HG02870 (cell line): ENCODE results near the gene HAUS3.
"Not testable (repeated sequence)": the region's sequence is repeated elsewhere in the genome, so short reads cannot be mapped to it uniquely, and the experiment has no call there.

Experiments
- ATAC-seq: cut with Tn5 transposase; IDR thresholded peaks from one replicate; pipeline ENCODE4 v1.9.1; 2021; ENCODE audit warnings: mild to moderate bottlenecking, moderate library complexity; ENCODE audit not compliant: unreplicated experiment

The HAUS3 gene

DNA sequence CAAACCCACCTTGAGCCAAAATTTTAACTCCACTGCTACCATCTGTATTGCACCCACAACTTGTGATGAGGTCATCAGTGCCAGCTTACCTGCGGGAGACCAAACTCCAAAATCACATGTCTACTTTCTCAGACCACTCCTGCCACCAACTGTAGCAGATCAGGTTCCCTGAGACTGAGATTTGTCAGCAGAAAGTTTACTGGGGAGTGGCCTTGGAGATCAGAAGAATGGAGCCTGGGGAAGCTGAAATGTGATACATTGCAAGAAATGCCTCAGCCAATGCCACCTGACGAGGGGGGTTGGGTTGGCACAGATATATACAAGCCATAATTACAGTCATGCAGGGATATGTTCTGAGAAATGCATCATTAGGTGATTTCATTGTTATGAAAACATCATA, 19.1 kb downstream of the HAUS3 start:
- no peak for ATAC-seq

- ATAC-seq: not testable (repeated sequence)
Observed at GRCh38 chr4:2221378-2221777, 20.5 kb downstream of the HAUS3 start.

DNA sequence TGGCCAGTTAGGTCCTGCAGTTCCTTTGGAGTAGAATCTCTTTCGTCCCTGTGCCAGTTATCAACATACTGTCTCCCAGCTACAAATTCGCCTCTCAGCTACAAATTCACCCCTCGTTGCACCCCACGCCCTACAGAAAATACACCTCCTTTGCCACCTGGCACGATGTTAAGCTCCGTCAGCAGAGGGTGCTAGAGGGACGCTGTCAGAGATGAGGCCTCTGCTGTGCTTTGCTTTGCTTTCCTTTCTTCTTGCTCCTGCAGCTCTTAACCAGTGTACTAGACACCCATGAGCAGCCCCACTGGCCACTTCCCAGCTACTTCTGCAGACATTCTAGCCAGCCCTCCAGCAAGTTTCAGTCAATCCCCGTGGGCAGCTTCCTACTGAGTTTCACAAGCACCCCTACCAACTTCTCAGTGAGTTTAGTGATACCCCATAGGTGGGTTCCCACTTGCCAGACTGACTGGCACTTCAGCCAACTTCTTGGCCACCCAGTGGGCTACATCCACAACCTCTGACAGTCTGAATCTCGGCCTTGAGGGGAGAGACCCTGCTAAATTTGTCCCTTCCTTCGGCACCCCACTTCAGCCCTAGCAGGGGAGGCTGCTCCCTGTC, 21.8 kb downstream of the HAUS3 start:
- ATAC-seq: no peak

- no peak for ATAC-seq
Observed at GRCh38 chr4:2219233-2219760, 22.6 kb downstream of the HAUS3 start.

DNA sequence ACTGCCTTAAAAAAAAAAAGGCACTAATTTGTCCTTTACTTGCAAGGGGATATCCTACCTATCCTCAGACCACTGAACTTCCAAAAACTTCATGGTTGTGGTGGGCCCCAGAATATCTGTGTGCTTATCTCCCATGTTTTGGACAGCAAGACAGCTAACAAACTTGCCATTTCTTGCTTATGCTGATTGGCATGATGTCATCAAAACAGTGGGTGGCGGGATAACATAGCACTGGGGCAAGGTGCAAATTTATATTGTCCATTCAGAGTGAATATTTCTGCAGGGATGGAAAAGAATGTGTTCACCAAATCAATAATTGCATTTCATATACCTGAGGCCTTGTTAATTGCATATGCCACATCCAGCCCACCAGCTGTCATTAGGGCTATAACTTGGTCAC, 23.5 kb downstream of the HAUS3 start:
- ATAC-seq: no peak

DNA sequence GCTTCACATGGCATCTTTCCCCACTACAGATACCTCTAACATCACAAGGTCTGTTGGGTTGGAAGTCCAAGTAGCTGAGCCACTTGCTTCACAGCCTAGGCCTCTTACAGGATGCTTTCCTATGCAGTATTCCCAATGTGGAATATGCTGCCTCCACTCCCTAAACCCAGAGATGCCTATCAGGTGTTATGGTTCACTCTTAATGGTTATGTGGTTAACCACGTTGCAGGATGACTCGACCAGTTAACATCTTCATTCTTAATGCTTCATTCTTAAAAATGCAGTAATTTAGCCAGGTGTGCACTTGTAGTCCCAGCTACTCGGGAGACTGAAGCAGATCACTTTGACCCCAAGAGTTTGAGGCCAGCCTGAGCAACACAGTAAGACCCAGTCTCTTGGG, 24.2 kb downstream of the HAUS3 start:
- ATAC-seq: no peak

GRCh38 chr4:2212831-2213230, 29.1 kb downstream of the HAUS3 start:
- ATAC-seq: no peak

DNA sequence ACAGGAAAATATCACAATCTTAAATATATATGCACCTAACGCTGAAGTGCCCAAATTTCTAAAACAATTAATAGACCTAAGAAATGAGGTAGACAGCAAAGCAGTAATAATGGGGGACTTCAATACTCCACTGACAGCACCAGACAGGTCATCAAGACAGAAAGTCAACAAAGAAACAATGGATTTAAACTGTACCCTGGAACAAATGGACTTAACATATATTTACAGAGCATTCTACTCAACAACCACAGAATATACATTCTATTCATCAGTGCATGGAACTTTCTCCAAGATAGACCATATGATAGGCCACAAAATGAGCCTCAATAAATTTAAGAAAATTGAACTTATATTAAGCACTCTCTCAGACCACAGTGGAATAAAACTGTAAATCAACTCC, 39.1 kb downstream of the HAUS3 start:
- ATAC-seq: not testable (repeated sequence)

DNA sequence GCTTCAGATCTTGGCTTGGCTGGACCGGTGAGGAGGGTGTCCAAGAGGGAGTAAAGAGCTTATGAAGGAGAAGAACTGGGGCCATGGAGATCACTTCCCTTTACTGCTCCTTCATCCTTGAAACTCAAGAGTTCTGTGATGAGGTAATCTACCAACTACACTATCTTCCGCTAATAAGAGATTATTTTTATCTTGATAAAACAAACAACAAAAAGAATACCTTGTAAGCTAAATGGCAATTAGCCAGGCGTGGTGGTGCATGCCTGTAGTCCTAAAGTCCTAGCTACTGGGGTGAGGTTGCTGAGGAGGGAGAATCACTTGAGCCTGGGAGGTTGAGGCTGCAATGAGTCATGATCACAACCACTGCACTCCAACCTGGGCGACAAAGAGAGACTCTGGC, 47.4 kb downstream of the HAUS3 start:
- ATAC-seq: no peak

DNA sequence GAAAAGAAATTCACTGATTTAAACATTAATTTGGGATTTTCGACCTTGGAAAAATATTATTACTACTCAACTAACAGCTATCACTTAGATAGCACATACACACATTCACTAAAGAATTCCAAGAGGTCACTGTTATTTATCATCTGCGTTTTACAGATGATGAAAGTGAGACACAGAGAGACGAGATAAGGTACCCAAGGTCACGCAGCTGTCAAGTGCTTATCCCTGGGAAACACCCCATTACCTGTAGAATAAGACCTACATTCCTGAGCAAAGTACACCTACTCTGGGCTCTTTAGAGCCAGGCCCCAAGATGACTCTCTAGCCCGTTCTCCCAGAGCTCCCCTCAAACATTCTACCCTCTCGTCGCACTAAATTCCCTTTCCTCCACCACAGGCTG, 48.6 kb downstream of the HAUS3 start:
- no peak for ATAC-seq

DNA sequence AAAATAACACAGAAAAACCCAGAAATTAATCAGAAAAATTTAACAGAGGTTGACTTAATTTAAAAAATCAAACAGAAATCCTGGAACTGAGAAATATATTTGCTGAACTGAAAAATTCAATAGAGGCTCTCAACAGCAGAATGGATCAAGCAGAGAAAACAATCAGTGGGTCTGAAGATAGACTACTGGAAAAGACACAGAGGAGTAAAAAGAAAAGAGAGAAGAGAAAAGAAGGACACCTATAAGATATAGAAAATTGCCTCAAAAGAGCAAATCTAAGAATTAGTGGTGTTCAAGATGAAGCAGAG, 55.1 kb downstream of the HAUS3 start:
- no peak for ATAC-seq

- no peak for ATAC-seq
Observed at GRCh38 chr4:2186133-2186864, 55.6 kb downstream of the HAUS3 start.

- no peak for ATAC-seq
Observed at GRCh38 chr4:2183394-2183793, 58.5 kb downstream of the HAUS3 start.

DNA sequence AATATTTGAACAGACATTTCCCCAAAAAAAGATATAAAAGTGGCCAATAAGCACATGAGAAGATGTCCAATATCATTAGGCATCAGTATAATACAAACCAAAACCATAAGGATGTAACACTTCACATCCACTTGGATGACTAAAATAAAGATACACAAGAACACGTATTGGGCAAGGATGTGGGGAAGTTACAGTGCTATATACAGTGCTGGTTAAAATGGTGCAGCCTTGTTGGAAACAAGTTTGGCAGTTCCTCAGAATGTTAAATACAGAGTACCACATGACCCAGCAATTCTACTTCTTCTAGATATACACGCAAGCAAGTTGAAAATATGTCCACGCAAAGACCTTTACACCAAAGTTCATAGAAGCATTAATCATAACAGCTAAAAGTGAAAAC, 58.9 kb downstream of the HAUS3 start:
- no peak for ATAC-seq

GRCh38 chr4:2180410-2180809, 61.5 kb downstream of the HAUS3 start:
- ATAC-seq: no peak

- ATAC-seq: no peak
Observed at GRCh38 chr4:2179717-2180116, 62.2 kb downstream of the HAUS3 start.

DNA sequence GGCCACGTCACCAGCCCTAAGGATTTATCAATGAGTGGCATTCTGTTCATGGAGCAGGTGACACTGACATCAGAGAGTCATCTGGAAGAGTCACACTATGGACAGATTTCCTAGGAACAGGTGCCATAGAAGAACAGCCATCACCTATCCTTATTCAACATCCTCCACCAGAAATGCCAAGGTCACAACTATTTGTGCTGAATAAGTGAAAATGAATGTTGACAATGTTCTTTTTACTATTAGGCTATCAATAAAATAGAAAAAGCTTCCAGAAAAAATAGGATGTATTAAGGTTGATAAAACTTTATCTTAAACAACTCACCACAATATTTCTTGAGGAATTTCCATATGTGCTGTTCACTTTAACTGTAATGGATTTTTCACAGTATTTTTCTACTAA, 62.9 kb downstream of the HAUS3 start:
- no peak for ATAC-seq
